ENCODE results near the gene CYP3A7.
"Not testable (repeated sequence)": the region's sequence is repeated elsewhere in the genome, so short reads cannot be mapped to it uniquely, and the experiment has no call there.

CYP3A7 gene

DNA sequence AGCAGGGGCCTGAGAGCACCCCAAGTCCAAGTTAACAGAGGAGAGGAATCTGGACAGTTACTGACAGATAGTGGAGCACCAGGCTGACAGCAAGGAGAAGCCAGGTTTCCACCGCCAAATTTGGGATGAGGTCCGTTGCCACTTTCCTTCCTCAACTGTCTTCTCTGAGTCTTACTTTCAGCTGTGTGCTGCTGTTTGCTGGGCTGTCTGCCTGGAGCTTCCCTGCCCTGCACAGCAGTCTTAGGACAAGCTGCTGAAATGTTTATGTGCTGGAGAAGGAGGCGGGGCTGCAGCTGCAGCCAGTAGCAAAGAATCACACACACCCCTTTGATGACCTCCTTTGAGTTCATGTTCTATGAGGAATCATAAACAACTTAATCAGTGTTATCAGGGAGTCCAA lies 17.4 kb upstream of the CYP3A7 start:
- DNase-seq (ENCODE audit: extremely low read depth, low read depth): no peak
- no peak for TF ChIP-seq CTCF (IDR thresholded peaks at IDR 0.05; ENCODE audit: low read depth, low read length)

DNA sequence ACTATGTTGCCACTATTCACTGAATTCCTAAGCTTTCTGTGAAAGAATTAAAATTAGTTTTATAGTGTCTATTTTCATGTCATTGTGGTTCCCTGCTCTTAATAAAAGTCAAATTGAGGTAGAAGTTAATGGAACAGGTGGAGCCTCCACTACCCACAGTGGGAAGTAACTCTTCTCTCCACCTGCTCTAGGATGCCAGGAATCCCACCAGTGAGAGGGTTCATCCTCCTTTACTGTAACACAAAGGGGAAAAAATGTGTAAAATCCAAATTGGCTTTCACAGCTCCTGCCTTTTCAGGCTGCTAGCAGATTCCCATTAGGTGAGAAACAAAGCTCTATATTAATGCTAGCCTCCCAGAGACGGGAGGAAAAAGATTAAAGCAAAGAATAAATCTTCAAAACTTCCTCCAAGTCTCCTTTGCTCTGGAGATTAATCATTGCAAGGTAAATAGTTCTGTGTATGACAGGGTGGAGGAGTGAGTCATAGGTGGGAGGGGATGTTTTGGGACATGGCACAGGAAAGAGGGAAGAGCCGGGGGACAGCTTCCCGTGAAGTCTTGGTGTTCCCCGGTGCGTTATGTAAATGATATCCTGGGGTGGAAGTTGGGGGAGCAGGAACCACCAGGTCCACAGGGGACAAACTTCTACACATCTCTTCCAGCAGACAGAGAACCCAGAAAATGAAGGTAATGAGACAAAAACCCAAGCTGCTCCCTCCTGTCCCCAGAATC lies 16.5 kb upstream of the CYP3A7 start:
- not testable (repeated sequence) for DNase-seq (ENCODE audit: extremely low read depth, low read depth)

GRCh38 chr7:99748846-99749579 lies 14.0 kb upstream of the CYP3A7 start:
- TF ChIP-seq CTCF (IDR thresholded peaks at IDR 0.05; ENCODE audit: low read depth, low read length): no peak
- no peak for DNase-seq (ENCODE audit: extremely low read depth, low read depth)

DNA sequence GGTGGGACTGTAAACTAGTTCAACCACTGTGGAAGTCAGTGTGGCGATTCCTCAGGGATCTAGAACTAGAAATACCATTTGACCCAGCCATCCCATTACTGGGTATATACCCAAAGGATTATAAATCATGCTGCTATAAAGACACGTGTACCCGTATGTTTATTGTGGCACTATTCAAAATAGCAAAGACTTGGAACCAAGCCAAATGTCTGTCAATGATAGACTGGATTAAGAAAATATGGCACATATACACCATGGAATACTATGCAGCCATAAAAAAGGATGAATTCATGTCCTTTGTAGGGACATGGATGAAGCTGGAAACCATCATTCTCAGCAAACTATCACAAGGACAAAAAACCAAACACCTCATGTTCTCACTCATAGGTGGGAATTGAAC lies 11.9 kb upstream of the CYP3A7 start:
- not testable (repeated sequence) for DNase-seq (ENCODE audit: extremely low read depth, low read depth)

DNA sequence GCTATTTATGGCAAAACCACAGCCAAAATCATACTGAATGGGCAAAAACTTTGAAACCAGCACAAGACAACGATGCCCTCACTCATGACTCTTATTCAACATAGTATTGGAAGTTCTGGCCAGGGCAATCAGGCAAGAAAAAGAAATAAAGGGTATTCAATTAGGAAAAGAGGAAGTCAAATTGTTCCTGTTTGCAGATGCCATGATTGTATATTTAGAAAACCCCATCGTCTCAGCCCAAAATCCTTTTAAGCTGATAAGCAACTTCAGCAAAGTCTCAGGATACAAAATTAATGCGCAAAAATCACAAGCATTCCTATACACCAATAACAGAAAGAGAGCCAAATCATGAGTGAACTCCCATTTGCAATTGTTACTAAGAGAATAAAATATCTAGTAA lies 10.4 kb upstream of the CYP3A7 start:
- DNase-seq (ENCODE audit: extremely low read depth, low read depth): not testable (repeated sequence)

- DNase-seq (ENCODE audit: extremely low read depth, low read depth): no peak
- TF ChIP-seq CTCF (IDR thresholded peaks at IDR 0.05; ENCODE audit: low read depth, low read length): no peak
Measured at GRCh38 chr7:99742737-99743394, 7.9 kb upstream of the CYP3A7 start.

- no peak for DNase-seq (ENCODE audit: extremely low read depth, low read depth)
- TF ChIP-seq CTCF (IDR thresholded peaks at IDR 0.05; ENCODE audit: low read depth, low read length): no peak
Measured at GRCh38 chr7:99741441-99741795, 6.4 kb upstream of the CYP3A7 start.

DNA sequence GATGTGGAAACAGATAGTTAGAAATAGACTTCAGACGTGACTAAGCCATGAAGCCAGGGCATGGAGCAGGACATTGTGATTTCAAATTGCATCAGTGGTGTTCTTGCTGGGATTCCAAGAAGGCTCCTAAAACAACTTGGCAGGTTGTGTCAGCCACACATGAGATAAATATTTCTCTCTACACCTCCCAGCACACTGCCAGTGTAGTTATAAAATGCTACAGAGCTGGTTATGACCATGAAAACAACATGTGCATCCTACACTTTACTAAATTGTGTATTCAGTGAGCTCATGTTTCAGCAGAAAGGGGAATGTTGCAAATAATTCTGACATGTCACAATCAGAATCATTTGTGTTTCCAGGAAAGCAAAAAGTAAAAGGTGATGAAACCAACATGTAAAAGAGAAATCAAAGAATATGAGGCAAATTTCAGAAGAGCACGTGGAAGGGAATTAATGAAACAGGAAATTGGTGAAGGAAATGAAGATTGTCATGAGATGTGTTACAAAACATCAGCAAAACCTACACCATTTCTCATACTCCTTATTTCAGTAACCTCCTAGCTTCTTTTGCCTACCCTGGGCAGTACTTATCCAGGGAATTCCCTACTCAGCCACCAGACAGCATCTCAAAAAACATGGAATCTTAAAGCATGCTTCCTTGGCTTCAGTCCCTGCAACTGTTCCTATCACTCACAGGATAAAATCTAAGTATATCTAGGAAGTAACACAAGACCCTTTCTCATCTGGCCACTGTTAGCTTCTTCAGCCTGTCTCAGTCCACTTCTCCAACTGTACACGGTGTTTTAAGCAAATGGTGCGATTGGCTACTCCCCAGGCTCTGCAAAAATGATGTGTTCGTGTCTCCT lies 5.8 kb upstream of the CYP3A7 start:
- DNase-seq (ENCODE audit: extremely low read depth, low read depth): no peak
- no peak for TF ChIP-seq CTCF (IDR thresholded peaks at IDR 0.05; ENCODE audit: low read depth, low read length)

Data from AG09319 (cell line).